Measurements from ENCODE around the gene RYR1.
"Not testable (repeated sequence)": the region's sequence is repeated elsewhere in the genome, so short reads cannot be mapped to it uniquely, and the experiment has no call there.

DNA sequence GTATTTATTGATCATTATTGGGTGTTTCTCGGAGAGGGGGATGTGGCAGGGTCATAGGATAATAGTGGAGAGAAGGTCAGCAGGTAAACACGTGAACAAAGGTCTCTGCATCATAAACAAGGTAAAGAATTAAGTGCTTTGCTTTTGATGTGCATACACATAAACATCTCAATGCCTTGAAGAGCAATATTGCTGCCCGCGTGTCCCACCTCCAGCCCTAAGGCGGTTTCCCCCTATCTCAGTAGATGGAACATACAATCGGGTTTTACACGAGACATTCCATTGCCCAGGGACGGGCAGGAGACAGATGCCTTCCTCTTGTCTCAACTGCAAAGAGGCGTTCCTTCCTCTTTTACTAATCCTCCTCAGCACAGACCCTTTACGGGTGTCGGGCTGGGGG is 197.8 kb downstream of the RYR1 start:
- TF ChIP-seq CTCF (conservative IDR thresholded peaks at IDR 0.05); ZFX (IDR thresholded peaks at IDR 0.05): not testable (repeated sequence)

Measured in C4-2B (cell line).